ENCODE measurements around the gene KRT7. TPM values are rescaled to one million over a fixed set of nuclear protein-coding genes. Genes with fewer than 3 reads are reported as not detected.

KRT7 gene
- total RNA-seq, 1 donor from 2014 or later = 90.3 TPM

DNA sequence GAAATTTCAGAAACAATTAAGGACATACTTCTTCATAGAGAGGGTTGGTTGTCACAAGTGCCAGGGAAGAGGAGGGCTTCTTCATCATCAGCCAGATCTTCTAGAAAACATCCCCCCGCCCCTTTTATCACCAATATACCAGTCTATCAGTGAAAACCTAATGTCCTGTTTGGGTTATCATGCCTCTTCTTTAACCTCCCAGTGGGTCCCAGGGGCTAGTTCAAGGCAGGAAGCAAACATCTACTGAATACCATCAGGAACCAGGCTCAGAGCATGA lies 28.1 kb downstream of the KRT7 start:
- Mint-ChIP-seq H3K27ac (no peak overlapping the region), H3K4me1 (peaks cover 23% of the 10 kb centered on the region), H3K9me3 (no peaks in the 10 kb centered on the region), H3K27me3 (ENCODE audit: low read depth) (peaks cover 38% of the 10 kb centered on the region), H3K4me3 (no peak overlapping the region), H3K36me3 (no peaks in the 10 kb centered on the region)
- DNase-seq (ENCODE audit: low spot score in 2 of 2, unreplicated experiment in 2 of 2) = no peak
- TF ChIP-seq, protein P1, sequence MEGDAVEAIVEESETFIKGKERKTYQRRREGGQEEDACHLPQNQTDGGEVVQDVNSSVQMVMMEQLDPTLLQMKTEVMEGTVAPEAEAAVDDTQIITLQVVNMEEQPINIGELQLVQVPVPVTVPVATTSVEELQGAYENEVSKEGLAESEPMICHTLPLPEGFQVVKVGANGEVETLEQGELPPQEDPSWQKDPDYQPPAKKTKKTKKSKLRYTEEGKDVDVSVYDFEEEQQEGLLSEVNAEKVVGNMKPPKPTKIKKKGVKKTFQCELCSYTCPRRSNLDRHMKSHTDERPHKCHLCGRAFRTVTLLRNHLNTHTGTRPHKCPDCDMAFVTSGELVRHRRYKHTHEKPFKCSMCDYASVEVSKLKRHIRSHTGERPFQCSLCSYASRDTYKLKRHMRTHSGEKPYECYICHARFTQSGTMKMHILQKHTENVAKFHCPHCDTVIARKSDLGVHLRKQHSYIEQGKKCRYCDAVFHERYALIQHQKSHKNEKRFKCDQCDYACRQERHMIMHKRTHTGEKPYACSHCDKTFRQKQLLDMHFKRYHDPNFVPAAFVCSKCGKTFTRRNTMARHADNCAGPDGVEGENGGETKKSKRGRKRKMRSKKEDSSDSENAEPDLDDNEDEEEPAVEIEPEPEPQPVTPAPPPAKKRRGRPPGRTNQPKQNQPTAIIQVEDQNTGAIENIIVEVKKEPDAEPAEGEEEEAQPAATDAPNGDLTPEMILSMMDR (IDR thresholded peaks at IDR 0.05; ENCODE audit: unreplicated experiment) = no peak

GRCh38 chr12:52262286-52262685 lies 29.2 kb downstream of the KRT7 start:
- Mint-ChIP-seq H3K36me3 (no peaks in the 10 kb centered on the region), H3K4me3 (no peak overlapping the region), H3K27me3 (ENCODE audit: low read depth) (peaks cover 26% of the 10 kb centered on the region), H3K27ac (no peak overlapping the region), H3K9me3 (no peaks in the 10 kb centered on the region), H3K4me1 (peaks cover 23% of the 10 kb centered on the region)
- DNase-seq (ENCODE audit: low spot score in 2 of 2, unreplicated experiment in 2 of 2) = no peak
- TF ChIP-seq, protein P1 (IDR thresholded peaks at IDR 0.05; ENCODE audit: unreplicated experiment) = no peak

- H3K27me3 Mint-ChIP-seq (ENCODE audit: low read depth) = peaks cover 12% of the 10 kb centered on the region
- peaks cover 23% of the 10 kb centered on the region for H3K4me1 Mint-ChIP-seq
- no peak overlapping the region for H3K4me3 Mint-ChIP-seq
- no peak overlapping the region for H3K27ac Mint-ChIP-seq
- no peak for DNase-seq (ENCODE audit: low spot score in 2 of 2, unreplicated experiment in 2 of 2)
- TF ChIP-seq, protein P1 (IDR thresholded peaks at IDR 0.05; ENCODE audit: unreplicated experiment) = no peak
- no peaks in the 10 kb centered on the region for H3K9me3 Mint-ChIP-seq
- H3K36me3 Mint-ChIP-seq = no peaks in the 10 kb centered on the region
These were observed 30.9 kb downstream of the KRT7 start for GRCh38 chr12:52263761-52264434.

DNA sequence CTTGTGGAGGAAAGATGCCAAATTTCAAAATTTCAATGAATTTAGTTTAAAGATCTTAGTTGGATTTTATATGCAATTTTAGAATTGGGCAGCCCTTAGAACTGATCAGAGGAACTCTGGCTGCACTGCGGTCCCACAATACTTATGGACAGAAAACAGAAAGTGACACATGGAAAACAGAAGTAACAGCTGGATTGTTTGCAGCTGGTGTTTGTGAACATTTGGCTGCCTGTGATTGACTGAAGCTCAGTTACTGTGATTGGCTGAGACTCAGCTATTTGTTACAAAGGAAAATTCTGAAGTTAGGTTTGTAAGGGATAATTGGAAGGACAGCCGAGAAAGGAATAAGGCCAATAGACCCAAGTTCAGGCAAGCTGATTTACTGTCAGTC lies 31.4 kb downstream of the KRT7 start:
- DNase-seq (ENCODE audit: low spot score in 2 of 2, unreplicated experiment in 2 of 2) = no peak
- Mint-ChIP-seq H3K4me3 (no peak overlapping the region), H3K27me3 (ENCODE audit: low read depth) (peaks cover 8% of the 10 kb centered on the region), H3K4me1 (peaks cover 25% of the 10 kb centered on the region), H3K9me3 (no peaks in the 10 kb centered on the region), H3K27ac (no peak overlapping the region), H3K36me3 (no peaks in the 10 kb centered on the region)
- TF ChIP-seq, protein P1 (IDR thresholded peaks at IDR 0.05; ENCODE audit: unreplicated experiment) = no peak

DNA sequence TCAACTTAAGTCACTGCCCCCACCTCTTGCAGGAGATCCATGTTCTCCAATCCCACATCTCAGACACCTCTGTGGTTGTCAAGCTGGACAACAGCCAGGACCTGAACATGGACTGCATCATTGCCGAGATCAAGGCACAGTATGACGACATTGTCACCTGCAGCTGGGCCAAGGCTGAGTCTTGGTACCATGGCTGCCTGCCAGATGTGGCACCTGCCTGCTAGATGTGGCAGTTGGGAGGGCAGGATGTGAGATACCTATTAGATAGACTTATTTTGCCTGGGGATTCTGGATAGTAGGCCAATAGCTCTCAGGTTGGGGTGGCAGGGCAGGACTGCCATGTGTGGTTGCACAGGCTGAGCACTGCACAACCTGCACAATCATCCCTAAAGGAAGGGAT lies 33.5 kb downstream of the KRT7 start:
- no peaks in the 10 kb centered on the region for H3K36me3 Mint-ChIP-seq
- TF ChIP-seq, protein P1 (IDR thresholded peaks at IDR 0.05; ENCODE audit: unreplicated experiment) = no peak
- H3K27ac Mint-ChIP-seq = no peak overlapping the region
- H3K27me3 Mint-ChIP-seq (ENCODE audit: low read depth) = peaks cover 11% of the 10 kb centered on the region
- H3K9me3 Mint-ChIP-seq = no peaks in the 10 kb centered on the region
- DNase-seq (ENCODE audit: low spot score in 2 of 2, unreplicated experiment in 2 of 2) = no peak
- peaks cover 12% of the 10 kb centered on the region for H3K4me1 Mint-ChIP-seq
- no peak overlapping the region for H3K4me3 Mint-ChIP-seq

DNA sequence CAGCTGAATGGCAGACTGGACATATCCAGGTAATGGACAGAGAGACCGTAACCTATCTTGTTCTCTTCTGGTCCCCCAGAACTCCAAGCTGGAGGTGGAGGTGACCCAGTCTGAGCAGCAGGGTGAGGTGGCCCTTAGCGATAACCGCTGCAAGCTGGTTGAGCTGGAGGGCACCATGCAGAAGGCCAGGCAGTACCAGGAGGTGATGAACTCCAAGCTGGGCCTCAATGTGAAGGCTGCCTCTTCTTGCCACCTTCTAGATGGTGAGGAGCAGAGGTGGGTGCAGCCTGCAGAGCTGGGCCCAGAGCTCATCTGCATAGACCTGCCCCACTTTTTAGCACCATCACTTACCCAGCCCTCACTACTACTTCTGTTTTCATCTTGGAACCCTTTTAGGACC lies 34.2 kb downstream of the KRT7 start:
- TF ChIP-seq, protein P1 (IDR thresholded peaks at IDR 0.05; ENCODE audit: unreplicated experiment) = no peak
- no peak overlapping the region for H3K27ac Mint-ChIP-seq
- H3K9me3 Mint-ChIP-seq = no peaks in the 10 kb centered on the region

More for the DNA sequence above, 34.2 kb downstream of the KRT7 start:
- Mint-ChIP-seq H3K36me3 (no peaks in the 10 kb centered on the region), H3K4me3 (no peak overlapping the region), H3K27me3 (ENCODE audit: low read depth) (peaks cover 11% of the 10 kb centered on the region), H3K4me1 (peaks cover 7% of the 10 kb centered on the region)
- DNase-seq (ENCODE audit: low spot score in 2 of 2, unreplicated experiment in 2 of 2) = no peak
